SU-DHL-6 (cell line): ENCODE measurements around the gene OR6P1.
A peak's percentile ranks its signal among the peaks of the same experiment; 100 is the strongest.

Experiments
- H2AFZ ChIP-seq: fragments of 200-600 bp; sonication (generic); 2 replicates; pipeline ENCODE4 v1.6.1; 2014; ENCODE audit warnings: low read depth, mild to moderate bottlenecking, moderate library complexity, mixed read lengths, antibody characterized with exemption, low read length; ENCODE audit not compliant: severe bottlenecking
- H3F3A ChIP-seq: fragments of 200-600 bp; shearing (Covaris generic); 2 replicates; pipeline ENCODE4 v1.6.0; 2016; ENCODE audit warnings: antibody characterized with exemption, mild to moderate bottlenecking; ENCODE audit not compliant: insufficient read depth
- H3K27ac ChIP-seq: fragments of 200-600 bp; sonication (generic); 2 replicates; pipeline ENCODE4 v1.5.1; 2016; ENCODE audit warnings: low read depth, mild to moderate bottlenecking, low read length, moderate library complexity, mixed read lengths
- H3K27me3 ChIP-seq: fragments of 200-600 bp; sonication (generic), shearing (Covaris generic); 2 replicates; pipeline ENCODE4 v1.6.0; 2014; ENCODE audit warnings: mild to moderate bottlenecking, low read length
- H3K36me3 ChIP-seq: fragments of 200-600 bp; sonication (generic); 2 replicates; pipeline ENCODE4 v1.6.1; 2014; ENCODE audit warnings: mild to moderate bottlenecking, low read length, mixed read lengths
- H3K4me2 ChIP-seq: fragments of 300-600, 200-600 bp; shearing (Covaris generic), sonication (generic); 2 replicates; pipeline ENCODE4 v1.6.0; 2014; ENCODE audit warnings: low read length, low read depth, mild to moderate bottlenecking; ENCODE audit not compliant: poor library complexity, severe bottlenecking
- H3K4me3 ChIP-seq: fragments of 200-600 bp; sonication (generic); 2 replicates; pipeline ENCODE4 v1.5.1; 2014; ENCODE audit warnings: antibody characterized with exemption, low read length, mild to moderate bottlenecking, mixed read lengths; ENCODE audit not compliant: insufficient read depth, poor library complexity, severe bottlenecking
- H3K79me2 ChIP-seq: fragments of 200-600 bp; sonication (generic); 2 replicates; pipeline ENCODE4 v1.6.1; 2014; ENCODE audit warnings: mild to moderate bottlenecking, low read length, moderate library complexity; ENCODE audit not compliant: insufficient read depth
- H3K9ac ChIP-seq: fragments of 200-600 bp; sonication (generic); 2 replicates; pipeline ENCODE4 v1.7.0; 2014; ENCODE audit warnings: mild to moderate bottlenecking, low read length
- H3K9me2 ChIP-seq: fragments of 200-600 bp; sonication (generic); replicated peaks from 2 replicates; pipeline ENCODE4 v1.6.1; 2014; ENCODE audit warnings: low read length; ENCODE audit not compliant: insufficient read depth
- H3K9me3 ChIP-seq: fragments of 200-600 bp; sonication (generic); 2 replicates; pipeline ENCODE4 v1.6.1; 2014; ENCODE audit warnings: low read length, mixed read lengths; ENCODE audit not compliant: insufficient read depth
- H4K20me1 ChIP-seq: fragments of 200-600 bp; sonication (generic); 2 replicates; pipeline ENCODE4 v1.6.1; 2014; ENCODE audit warnings: low read depth, mild to moderate bottlenecking, antibody characterized with exemption, low read length, moderate library complexity, mixed read lengths
- CTCF ChIP-seq: fragments of 200-600 bp; sonication (generic); IDR thresholded peaks from one replicate; pipeline ENCODE4 v1.5.1; 2017; ENCODE audit warnings: antibody characterized with exemption, mild to moderate bottlenecking, low read length, moderate library complexity; ENCODE audit not compliant: insufficient read depth, poor library complexity, severe bottlenecking
- EZH2phosphoT487 ChIP-seq: fragments of 200-600 bp; sonication (generic), shearing (Covaris generic); conservative IDR thresholded peaks from 2 replicates; pipeline ENCODE4 v1.6.1; 2018; ENCODE audit warnings: mild to moderate bottlenecking, antibody characterized with exemption, low read length, moderate library complexity, mixed read lengths

Gene OR6P1

GRCh38 chr1:158564608-158565007 lies 5.8 kb downstream of the OR6P1 start:
- Histone ChIP-seq H2AFZ (peak overlapping the region; percentile 73), H3F3A (no peaks in the 10 kb centered on the region), H3K36me3 (no peaks in the 10 kb centered on the region), H3K9ac (peak overlapping the region; percentile 11; the same call in 1 of the 2 replicates), H4K20me1 (no peaks in the 10 kb centered on the region), H3K4me3 (no peak overlapping the region), H3K27me3 (no peaks in the 10 kb centered on the region), H3K4me2 (peak overlapping the region; percentile 41), H3K9me3 (no peaks in the 10 kb centered on the region), H3K79me2 (no peaks in the 10 kb centered on the region), H3K27ac (peak overlapping the region; percentile 38), H3K9me2 (no peaks in the 10 kb centered on the region)
- TF ChIP-seq EZH2phosphoT487 (no peak), CTCF (no peak)

- peak overlapping the region; percentile 41 for H3K4me2 ChIP-seq
Observed at GRCh38 chr1:158563853-158564252, 6.5 kb downstream of the OR6P1 start.

GRCh38 chr1:158559696-158560095 lies 10.7 kb downstream of the OR6P1 start:
- no peak overlapping the region for H3K27ac ChIP-seq
- no peaks in the 10 kb centered on the region for H3K9me3 ChIP-seq
- H3F3A ChIP-seq = no peaks in the 10 kb centered on the region
- no peaks in the 10 kb centered on the region for H4K20me1 ChIP-seq
- H3K4me3 ChIP-seq = no peak overlapping the region
- TF ChIP-seq EZH2phosphoT487 (no peak), CTCF (no peak)
- no peak overlapping the region for H2AFZ ChIP-seq
- H3K9ac ChIP-seq = no peak overlapping the region
- H3K36me3 ChIP-seq = no peaks in the 10 kb centered on the region
- no peaks in the 10 kb centered on the region for H3K79me2 ChIP-seq
- no peak overlapping the region for H3K4me2 ChIP-seq
- no peaks in the 10 kb centered on the region for H3K27me3 ChIP-seq
- H3K9me2 ChIP-seq = no peaks in the 10 kb centered on the region

More at GRCh38 chr1:158563853-158564252, 6.5 kb downstream of the OR6P1 start:
- no peak overlapping the region for H3K9ac ChIP-seq
- H3K9me3 ChIP-seq = no peaks in the 10 kb centered on the region
- no peaks in the 10 kb centered on the region for H3F3A ChIP-seq
- H3K27me3 ChIP-seq = no peaks in the 10 kb centered on the region
- H3K36me3 ChIP-seq = no peaks in the 10 kb centered on the region
- H2AFZ ChIP-seq = peak overlapping the region; percentile 73
- H4K20me1 ChIP-seq = no peaks in the 10 kb centered on the region
- no peak overlapping the region for H3K4me3 ChIP-seq
- no peaks in the 10 kb centered on the region for H3K9me2 ChIP-seq
- TF ChIP-seq EZH2phosphoT487 (no peak), CTCF (no peak)
- H3K27ac ChIP-seq = peak overlapping the region; percentile 28
- H3K79me2 ChIP-seq = no peaks in the 10 kb centered on the region
